NB4 (cell line): ENCODE measurements around the gene BBS7.

Experiments used
- CTCF ChIP-seq: IDR thresholded peaks from one replicate; pipeline ENCODE4 v1.5.1; 2012; ENCODE audit warnings: low read depth, low read length
- POLR2A ChIP-seq: IDR thresholded peaks from 2 replicates; pipeline ENCODE4 v1.6.1; 2011; ENCODE audit warnings: mild to moderate bottlenecking; ENCODE audit not compliant: insufficient read length; ENCODE audit errors: extremely low read depth

- TF ChIP-seq POLR2A = no peak
- no peak for TF ChIP-seq CTCF
Measured at GRCh38 chr4:121824171-121824527, 46.1 kb downstream of the BBS7 start.
